HFF-Myc (cell line): ENCODE results near the gene IL20.
"Not testable (repeated sequence)": the region's sequence is repeated elsewhere in the genome, so short reads cannot be mapped to it uniquely, and the experiment has no call there.

Experiments used
- DNase-seq: peaks from one replicate; pipeline ENCODE4 v3.0.0-alpha.2; 2011; ENCODE audit warnings: low read depth; ENCODE audit errors: extremely low read depth
- H3K4me3 ChIP-seq: replicated peaks from 2 replicates; pipeline ENCODE4 v1.5.1; 2011; ENCODE audit warnings: low read depth, mild to moderate bottlenecking, control low read depth, low read length
- CTCF ChIP-seq: IDR thresholded peaks from 2 replicates; pipeline ENCODE4 v1.5.1; 2012; ENCODE audit warnings: mild to moderate bottlenecking, low read depth, low read length, control low read depth; ENCODE audit errors: missing control alignments

IL20 gene

GRCh38 chr1:206850401-206850800 lies 15.0 kb upstream of the IL20 start:
- DNase-seq: no peak
- TF ChIP-seq CTCF: no peak
- no peak overlapping the region for H3K4me3 ChIP-seq

GRCh38 chr1:206851341-206852010 lies 13.9 kb upstream of the IL20 start:
- no peak overlapping the region for H3K4me3 ChIP-seq
- no peak for DNase-seq
- TF ChIP-seq CTCF: no peak

GRCh38 chr1:206852662-206853061 lies 12.8 kb upstream of the IL20 start:
- not testable (repeated sequence) for DNase-seq, H3K4me3 ChIP-seq

- not testable (repeated sequence) for DNase-seq, H3K4me3 ChIP-seq
These were observed 11.7 kb upstream of the IL20 start for GRCh38 chr1:206853696-206854095.

- TF ChIP-seq CTCF: no peak
- no peak for DNase-seq
- H3K4me3 ChIP-seq: no peak overlapping the region
These were observed 10.9 kb upstream of the IL20 start for GRCh38 chr1:206854401-206855129.

GRCh38 chr1:206855859-206856258 lies 9.6 kb upstream of the IL20 start:
- no peak for DNase-seq
- no peak for TF ChIP-seq CTCF

GRCh38 chr1:206856674-206857464 lies 8.6 kb upstream of the IL20 start:
- no peak for DNase-seq
- peak; percentile 48 for TF ChIP-seq CTCF
- no peak overlapping the region for H3K4me3 ChIP-seq

More at GRCh38 chr1:206855859-206856258, 9.6 kb upstream of the IL20 start:
- no peak overlapping the region for H3K4me3 ChIP-seq
